ENCODE measurements around the gene RNF215. TPM values are rescaled to one million over a fixed set of nuclear protein-coding genes. Genes with fewer than 3 reads are reported as not detected.

RNF215 gene
- total RNA-seq, 4 donors from 2014 or later: 6.6 to 18.5 (median 15.0) TPM

DNA sequence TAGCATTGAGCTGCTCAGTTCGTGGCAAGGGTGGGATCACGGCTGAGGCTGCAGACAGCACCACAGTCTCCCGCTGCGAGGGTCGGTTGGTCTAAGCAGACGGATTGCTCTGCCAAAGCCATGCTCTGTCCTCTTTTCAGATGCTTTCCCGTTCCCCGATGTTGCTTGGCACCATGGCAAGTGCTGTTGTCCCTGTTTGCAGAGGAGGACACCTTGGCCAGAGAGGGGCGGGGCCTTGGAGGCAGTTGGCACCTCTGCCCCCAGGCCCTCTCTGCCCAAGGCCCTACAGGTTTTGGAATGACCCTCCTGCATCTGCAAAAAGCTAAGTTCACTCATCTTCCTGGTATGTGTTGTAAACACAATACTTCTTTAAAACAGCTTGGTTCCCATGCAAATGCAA is 18.8 kb downstream of the RNF215 start:
- TF ChIP-seq POLR2AphosphoS5 (IDR thresholded peaks at IDR 0.05) (no peak), POLR2A (IDR thresholded peaks at IDR 0.05; ENCODE audit: low read depth) (no peak), EP300 (IDR thresholded peaks at IDR 0.05) (no peak)
- TF ChIP-seq, protein P1, sequence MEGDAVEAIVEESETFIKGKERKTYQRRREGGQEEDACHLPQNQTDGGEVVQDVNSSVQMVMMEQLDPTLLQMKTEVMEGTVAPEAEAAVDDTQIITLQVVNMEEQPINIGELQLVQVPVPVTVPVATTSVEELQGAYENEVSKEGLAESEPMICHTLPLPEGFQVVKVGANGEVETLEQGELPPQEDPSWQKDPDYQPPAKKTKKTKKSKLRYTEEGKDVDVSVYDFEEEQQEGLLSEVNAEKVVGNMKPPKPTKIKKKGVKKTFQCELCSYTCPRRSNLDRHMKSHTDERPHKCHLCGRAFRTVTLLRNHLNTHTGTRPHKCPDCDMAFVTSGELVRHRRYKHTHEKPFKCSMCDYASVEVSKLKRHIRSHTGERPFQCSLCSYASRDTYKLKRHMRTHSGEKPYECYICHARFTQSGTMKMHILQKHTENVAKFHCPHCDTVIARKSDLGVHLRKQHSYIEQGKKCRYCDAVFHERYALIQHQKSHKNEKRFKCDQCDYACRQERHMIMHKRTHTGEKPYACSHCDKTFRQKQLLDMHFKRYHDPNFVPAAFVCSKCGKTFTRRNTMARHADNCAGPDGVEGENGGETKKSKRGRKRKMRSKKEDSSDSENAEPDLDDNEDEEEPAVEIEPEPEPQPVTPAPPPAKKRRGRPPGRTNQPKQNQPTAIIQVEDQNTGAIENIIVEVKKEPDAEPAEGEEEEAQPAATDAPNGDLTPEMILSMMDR (IDR thresholded peaks at IDR 0.05): no peak
- Histone ChIP-seq H3K9me3 (no peaks in the 10 kb centered on the region), H3K4me3 (no peak overlapping the region), H3K27me3 (no peaks in the 10 kb centered on the region), H3K36me3 (peaks cover 0 to 9% (median 2%) of the 10 kb centered on the region in 4 donors), H3K4me1 (no peaks in the 10 kb centered on the region), H3K27ac (replicated peaks in 1 of 4) (no peak overlapping the region)
- no peak for DNase-seq (ENCODE audit: extremely low spot score)
- 95% methylated on average over 9 of the region's 9 CpGs for WGBS
- intact Hi-C loops (cut with DNase I): no loop called here

DNA sequence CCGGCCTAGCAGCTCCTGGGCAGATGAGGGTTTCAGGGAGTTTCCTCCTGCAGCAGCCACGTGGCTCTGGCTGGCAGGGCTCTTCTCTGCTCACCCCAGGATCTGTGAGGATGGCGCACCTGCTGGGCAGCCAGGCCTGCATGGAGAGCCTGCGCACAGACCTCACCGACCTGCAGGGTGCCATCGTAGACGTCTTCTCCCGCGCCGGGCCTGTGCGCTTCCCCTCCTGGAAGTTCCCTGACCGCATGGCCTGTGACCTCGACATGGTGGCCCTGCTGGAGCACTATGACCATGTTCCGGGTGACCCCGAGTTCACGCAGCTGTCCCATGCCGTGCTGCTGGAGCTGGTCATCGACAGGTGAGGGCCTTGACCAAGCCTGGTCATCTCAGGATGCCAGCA is 21.3 kb downstream of the RNF215 start:
- TF ChIP-seq, protein P1 (IDR thresholded peaks at IDR 0.05): no peak
- no peak for TF ChIP-seq POLR2A (IDR thresholded peaks at IDR 0.05; ENCODE audit: low read depth)
- TF ChIP-seq POLR2AphosphoS5 (IDR thresholded peaks at IDR 0.05): no peak
- TF ChIP-seq EP300 (IDR thresholded peaks at IDR 0.05): no peak
- intact Hi-C loops (cut with DNase I): no loop called here
- H3K4me1 ChIP-seq: no peaks in the 10 kb centered on the region
- H3K36me3 ChIP-seq: peaks cover 0 to 9% (median 2%) of the 10 kb centered on the region in 4 donors
- no peak overlapping the region for H3K4me3 ChIP-seq
- H3K9me3 ChIP-seq: no peaks in the 10 kb centered on the region
- no peak overlapping the region for H3K27ac ChIP-seq (replicated peaks in 1 of 4)
- 94% methylated on average over 12 of the region's 18 CpGs for WGBS
- DNase-seq (ENCODE audit: extremely low spot score): no peak
- H3K27me3 ChIP-seq: no peaks in the 10 kb centered on the region

DNA sequence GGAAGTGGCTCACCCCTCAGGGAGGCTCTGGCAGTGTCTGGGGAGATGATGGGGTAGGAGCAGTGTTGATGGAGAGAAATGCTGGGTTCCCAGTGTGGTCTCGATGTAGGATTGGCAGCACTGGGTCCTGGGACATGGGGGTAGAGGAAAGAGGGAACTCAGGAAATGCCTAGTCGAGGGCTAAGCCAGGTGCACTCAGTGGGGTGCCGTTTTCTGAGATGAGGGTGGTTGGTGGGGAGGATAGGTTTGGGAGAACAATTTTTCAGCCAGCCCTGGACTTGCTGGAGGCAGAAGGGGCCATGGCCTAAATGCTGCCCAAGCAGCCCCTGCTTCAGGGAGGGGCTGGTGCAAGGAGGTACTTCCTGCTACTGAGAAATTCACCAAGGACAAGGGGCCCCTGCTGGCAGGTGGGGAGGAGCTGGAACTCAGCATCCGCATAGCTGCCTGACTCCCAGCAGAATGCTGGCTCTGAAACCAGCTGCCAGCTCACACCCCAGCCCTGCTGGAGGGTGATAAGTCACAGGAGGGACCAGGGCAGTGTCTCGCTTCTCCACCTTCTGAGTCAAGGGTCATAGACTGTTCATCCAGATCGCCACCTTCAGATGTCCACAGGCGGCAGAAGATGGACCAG is 24.4 kb downstream of the RNF215 start:
- intact Hi-C loops (cut with DNase I): no loop called here
- no peak for TF ChIP-seq POLR2AphosphoS5 (IDR thresholded peaks at IDR 0.05)
- TF ChIP-seq EP300 (IDR thresholded peaks at IDR 0.05): no peak
- TF ChIP-seq, protein P1 (IDR thresholded peaks at IDR 0.05): no peak
- TF ChIP-seq POLR2A (IDR thresholded peaks at IDR 0.05; ENCODE audit: low read depth): no peak
- no peak for DNase-seq (ENCODE audit: extremely low spot score)
- no peak overlapping the region for H3K4me3 ChIP-seq
- H3K27ac ChIP-seq (replicated peaks in 1 of 4): no peak overlapping the region
- WGBS: 74% methylated on average over 7 of the region's 7 CpGs
- peaks cover 0 to 9% (median 2%) of the 10 kb centered on the region in 4 donors for H3K36me3 ChIP-seq
- no peaks in the 10 kb centered on the region for H3K9me3 ChIP-seq
- no peaks in the 10 kb centered on the region for H3K27me3 ChIP-seq
- H3K4me1 ChIP-seq: peaks cover 0 to 3% (median 2%) of the 10 kb centered on the region in 4 donors

DNA sequence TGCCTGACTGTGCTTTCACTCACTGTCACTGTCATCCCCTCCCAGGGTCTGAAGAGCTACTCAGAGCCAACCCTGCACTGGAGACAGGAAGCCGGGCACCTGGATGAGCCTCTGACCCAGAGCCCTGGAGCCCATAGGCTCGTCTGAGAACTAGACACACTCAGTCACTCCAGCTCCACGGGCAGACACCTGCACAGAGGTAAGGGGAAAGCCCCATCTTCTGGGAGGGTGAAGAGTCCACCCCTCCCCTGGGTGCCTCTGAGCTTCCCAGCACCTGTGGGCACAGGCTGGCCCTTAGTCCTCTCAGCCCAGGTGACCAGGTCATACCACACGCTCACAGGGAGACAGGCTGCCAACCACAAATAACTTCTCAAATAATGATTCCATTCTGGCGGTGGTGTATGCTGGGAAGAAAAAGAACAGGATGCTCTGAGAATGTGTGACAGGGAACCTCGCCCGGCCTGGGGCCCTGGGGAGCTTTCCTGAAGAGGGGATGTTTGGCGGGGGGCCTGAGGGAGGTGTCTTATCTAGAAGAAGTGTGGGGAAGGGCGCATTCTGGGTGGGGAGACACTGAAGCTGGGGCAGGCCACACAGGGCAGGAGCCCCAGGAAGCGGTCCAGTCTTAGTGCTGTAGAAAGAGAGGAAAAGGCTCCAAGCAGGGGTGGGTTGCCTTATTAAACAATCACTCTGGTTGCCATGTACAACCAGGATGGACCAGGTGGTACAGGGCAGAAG is 25.1 kb downstream of the RNF215 start:
- no peak overlapping the region for H3K4me3 ChIP-seq
- H3K9me3 ChIP-seq: no peaks in the 10 kb centered on the region
- no peaks in the 10 kb centered on the region for H3K27me3 ChIP-seq
- WGBS: 82% methylated on average over 9 of the region's 10 CpGs
- intact Hi-C loops (cut with DNase I): no loop called here
- peaks cover 0 to 9% (median 2%) of the 10 kb centered on the region in 4 donors for H3K36me3 ChIP-seq
- H3K27ac ChIP-seq (replicated peaks in 1 of 4): no peak overlapping the region
- no peak for TF ChIP-seq POLR2A (IDR thresholded peaks at IDR 0.05; ENCODE audit: low read depth)
- no peak for TF ChIP-seq POLR2AphosphoS5 (IDR thresholded peaks at IDR 0.05)
- TF ChIP-seq EP300 (IDR thresholded peaks at IDR 0.05): no peak
- TF ChIP-seq, protein P1 (IDR thresholded peaks at IDR 0.05): no peak
- peaks cover 5 to 10% (median 8%) of the 10 kb centered on the region in 4 donors for H3K4me1 ChIP-seq
- no peak for DNase-seq (ENCODE audit: extremely low spot score)

Data from esophagus muscularis mucosa (tissue), 4 donors.